Transverse colon (tissue), 4 donors: ENCODE data around the gene RIOX2. TPM values are rescaled to one million over a fixed set of nuclear protein-coding genes. Genes with fewer than 3 reads are reported as not detected.

Source experiments
- DNase-seq: peaks from one replicate; pipeline ENCODE4 v3.0.0-alpha.2; 2019
- H3K27ac ChIP-seq, 4 donors: fragments of 200-600 bp; sonication (generic); 2 replicates each; pipeline ENCODE4 v1.5.1; 2016 to 2018; ENCODE audit warnings: inconsistent platforms in 4 of 4
- H3K27me3 ChIP-seq: fragments of 200-600 bp; sonication (generic); 2 replicates; pipeline ENCODE4 v1.5.1; 2017; ENCODE audit warnings: inconsistent platforms
- H3K36me3 ChIP-seq, 4 donors: fragments of 200-600 bp; sonication (generic); 2 replicates each; pipeline ENCODE4 v1.5.1; 2017 to 2019; ENCODE audit warnings: inconsistent platforms in 4 of 4
- H3K4me1 ChIP-seq, 4 donors: fragments of 200-600 bp; sonication (generic); 2 replicates each; pipeline ENCODE4 v1.5.1; 2017 to 2020; ENCODE audit warnings: inconsistent platforms in 4 of 4
- H3K4me3 ChIP-seq, 4 donors: fragments of 200-600 bp; sonication (generic); 1 replicate in 1 of 4; 2 replicates in 3 of 4; pipeline versions ENCODE4 v1.5.1 to v1.6.1; 2017 to 2019; ENCODE audit warnings: inconsistent platforms in 4 of 4
- H3K9me3 ChIP-seq, 2 donors: fragments of 200-600 bp; sonication (generic); 2 replicates each; pipeline ENCODE4 v1.5.1; 2017 to 2019; ENCODE audit warnings: inconsistent platforms in 2 of 2
- CTCF ChIP-seq, 5 experiments: fragments of 200-600 bp in 3 of 5; fragments of 450-650 bp in 2 of 5; sonication (generic) in 3 of 5; IDR thresholded peaks; 1 replicate in 2 of 5; 2 replicates in 3 of 5; pipeline ENCODE4 v1.5.1; 2016 to 2017; ENCODE audit warnings: antibody characterized with exemption in 5 of 5, inconsistent platforms in 3 of 5, mild to moderate bottlenecking in 2 of 5, moderate library complexity in 1 of 5
- EP300 ChIP-seq: sonication (generic); formaldehyde crosslinking; IDR thresholded peaks from one replicate; pipeline ENCODE4 v1.6.1; 2017; ENCODE audit warnings: antibody characterized with exemption, low read depth
- POLR2A ChIP-seq: fragments of 450-650 bp; IDR thresholded peaks from one replicate; pipeline ENCODE4 v1.6.1; 2016; ENCODE audit warnings: antibody characterized with exemption, mild to moderate bottlenecking, moderate library complexity
- POLR2AphosphoS5 ChIP-seq, 3 donors: sonication (generic); formaldehyde crosslinking; IDR thresholded peaks; one replicate each; pipeline ENCODE4 v1.6.1; 2016; ENCODE audit warnings: antibody characterized with exemption in 3 of 3
- WGBS, 2 donors: methylation state at CpG; one replicate each; pipeline ENCODE4 v1.1.5; 2018; ENCODE audit warnings: low coverage in 1 of 2; 5-methylcytosine and 5-hydroxymethylcytosine counted together
- in situ Hi-C, 4 donors: fragments of 200-750 bp; cut with MboI; loops; one replicate each; pipeline versions ENCODE4 v1.15.0 to v1.15.1; 2017; ENCODE audit warnings: low sequenced_read_pairs in 3 of 4, low pct_ligation_motif_present in 1 of 4, low pct_unique_long_range_greater_than_20kb in 1 of 4
- intact Hi-C: fragments of 100-400 bp; cut with DNase I; formaldehyde crosslinking; loops from one replicate; pipeline ENCODE4 v1.15.1; 2023; ENCODE audit warnings: low total_unique reads
- total RNA-seq, 4 donors: library from RNA; depleted of rRNA; stranded (reverse); fragments of >200 nt; gene quantifications; one replicate each; pipeline ENCODE4 v1.1.0, GENCODE V29; 2016

RIOX2 gene
- total RNA-seq, 4 donors from 2014 or later = 7.5 to 20.5 (median 13.3) TPM

- in situ Hi-C loops (no loop called here), intact Hi-C loops (no loop called here)
- no peaks in the 10 kb centered on the region for H3K27me3 ChIP-seq
Observed at GRCh38 chr3:97949743-97950142, 22.5 kb downstream of the RIOX2 start.

GRCh38 chr3:97949110-97949485 is 23.1 kb downstream of the RIOX2 start:
- in situ Hi-C loops (no loop called here), intact Hi-C loops (no loop called here)
- DNase-seq = no peak
- WGBS, 2 donors = 86 to 97% methylated on average over 2 of the region's 2 CpGs
- no peaks in the 10 kb centered on the region for H3K27me3 ChIP-seq
- no peaks in the 10 kb centered on the region for H3K9me3 ChIP-seq
- peaks cover 0 to 26% (median 12%) of the 10 kb centered on the region in 4 donors for H3K36me3 ChIP-seq
- TF ChIP-seq CTCF (IDR thresholded peaks at IDR 0.05) (no peak), EP300 (no peak), POLR2A (no peak), POLR2AphosphoS5 (IDR thresholded peaks at IDR 0.05) (no peak)
- no peak overlapping the region for H3K27ac ChIP-seq
- H3K4me1 ChIP-seq = peaks cover 0 to 7% (median 0%) of the 10 kb centered on the region in 4 donors
- no peak overlapping the region for H3K4me3 ChIP-seq

More at GRCh38 chr3:97949743-97950142, 22.5 kb downstream of the RIOX2 start:
- DNase-seq = no peak
- H3K4me3 ChIP-seq = no peak overlapping the region
- H3K36me3 ChIP-seq = peaks cover 0 to 22% (median 10%) of the 10 kb centered on the region in 4 donors
- no peaks in the 10 kb centered on the region for H3K9me3 ChIP-seq
- H3K27ac ChIP-seq = no peak overlapping the region
- WGBS, 2 donors = 74% methylated on average over 5 of the region's 5 CpGs; no CpG with 5 or more reads in 1 of the 2 donors
- no peak for TF ChIP-seq POLR2A
- no peak for TF ChIP-seq EP300
- no peak for TF ChIP-seq CTCF (IDR thresholded peaks at IDR 0.05)
- TF ChIP-seq POLR2AphosphoS5 (IDR thresholded peaks at IDR 0.05) = no peak
- peaks cover 0 to 7% (median 0%) of the 10 kb centered on the region in 4 donors for H3K4me1 ChIP-seq

GRCh38 chr3:97948351-97949109 is 23.7 kb downstream of the RIOX2 start:
- H3K36me3 ChIP-seq = peaks cover 0 to 31% (median 12%) of the 10 kb centered on the region in 4 donors
- no peak overlapping the region for H3K4me3 ChIP-seq
- H3K27ac ChIP-seq = no peak overlapping the region
- no peaks in the 10 kb centered on the region for H3K9me3 ChIP-seq
- WGBS, 2 donors = 69 to 81% methylated on average over 4 to 5 of the region's 5 CpGs
- no peaks in the 10 kb centered on the region for H3K27me3 ChIP-seq
- in situ Hi-C loops (no loop called here), intact Hi-C loops (no loop called here)
- TF ChIP-seq POLR2AphosphoS5 (IDR thresholded peaks at IDR 0.05) (no peak), CTCF (IDR thresholded peaks at IDR 0.05) (no peak), POLR2A (no peak), EP300 (no peak)
- no peak for DNase-seq
- peaks cover 0 to 7% (median 0%) of the 10 kb centered on the region in 4 donors for H3K4me1 ChIP-seq

- in situ Hi-C loops (no loop called here), intact Hi-C loops (no loop called here)
- Histone ChIP-seq H3K9me3 (no peaks in the 10 kb centered on the region), H3K36me3 (peaks cover 0 to 50% (median 16%) of the 10 kb centered on the region in 4 donors), H3K4me3 (no peak overlapping the region), H3K27ac (no peak overlapping the region), H3K4me1 (peaks cover 0 to 5% (median 0%) of the 10 kb centered on the region in 4 donors), H3K27me3 (no peaks in the 10 kb centered on the region)
- 71 to 76% methylated on average over 4 of the region's 4 CpGs for WGBS, 2 donors
- DNase-seq = no peak
- no peak for TF ChIP-seq POLR2AphosphoS5 (IDR thresholded peaks at IDR 0.05)
- TF ChIP-seq POLR2A = no peak
- TF ChIP-seq EP300 = no peak
- no peak for TF ChIP-seq CTCF (IDR thresholded peaks at IDR 0.05)
Observed at GRCh38 chr3:97942801-97943546, 29.3 kb downstream of the RIOX2 start.
